Midbrain (tissue), 1 donor: ENCODE results near the gene MSRB1.
"Not testable (repeated sequence)": the region's sequence is repeated elsewhere in the genome, so short reads cannot be mapped to it uniquely, and the experiment has no call there.

Experiments
- DNase-seq: peaks from one replicate; lab custom pipeline; 2025; lab: John Stamatoyannopoulos, UW

Gene MSRB1

GRCh38 chr16:1978476-1979120, 35.6 kb upstream of the MSRB1 start:
- no peak for DNase-seq

GRCh38 chr16:1977875-1978268, 34.9 kb upstream of the MSRB1 start:
- DNase-seq, result no peak

- no peak for DNase-seq
Measured at GRCh38 chr16:1976951-1977874, 34.2 kb upstream of the MSRB1 start.

- DNase-seq, result no peak
Measured at GRCh38 chr16:1976216-1976520, 33.2 kb upstream of the MSRB1 start.

- DNase-seq, result no peak
Measured at GRCh38 chr16:1975432-1976215, 32.6 kb upstream of the MSRB1 start.

GRCh38 chr16:1974157-1975070, 31.4 kb upstream of the MSRB1 start:
- DNase-seq, result no peak

- DNase-seq, result no peak
Measured at GRCh38 chr16:1973461-1974156, 30.6 kb upstream of the MSRB1 start.

GRCh38 chr16:1972490-1972877, 29.5 kb upstream of the MSRB1 start:
- no peak for DNase-seq

- peak; percentile 95 for DNase-seq
Measured at GRCh38 chr16:1971796-1972489, 28.9 kb upstream of the MSRB1 start, which contains the start of gene TBL3. Gene TBL3, plus strand, starts transcription at chr16:1972053. Its CDS starts 112 bp downstream, at chr16:1972165.

- no peak for DNase-seq
Measured at GRCh38 chr16:1968146-1968953, 25.4 kb upstream of the MSRB1 start.

- DNase-seq, result no peak
Measured at GRCh38 chr16:1966460-1966859, 23.5 kb upstream of the MSRB1 start, which contains the start of gene RNF151. Gene RNF151, plus strand, starts transcription at chr16:1966856. Its CDS starts 26 bp downstream, at chr16:1966882.

- no peak for DNase-seq
Measured at GRCh38 chr16:1965396-1966001, 22.5 kb upstream of the MSRB1 start.

- DNase-seq, result peak; percentile 99
Measured at GRCh38 chr16:1964506-1965395, 21.8 kb upstream of the MSRB1 start, which contains the start of gene RPS2. Gene RPS2, minus strand, starts transcription at chr16:1964826. Its CDS starts 201 bp downstream, at chr16:1964625.

- no peak for DNase-seq
Measured at GRCh38 chr16:1963806-1964505, 21.0 kb upstream of the MSRB1 start.

GRCh38 chr16:1962161-1963153, 19.5 kb upstream of the MSRB1 start:
- not testable (repeated sequence) for DNase-seq

GRCh38 chr16:1961651-1962067, 18.7 kb upstream of the MSRB1 start:
- DNase-seq, result no peak
